NCI-H2171 treated with DMSO at 0.1 percent for 48 hours (cell line): Measurements from ENCODE around the gene CTNND2.

ENCODE experiments used
- DNase-seq: peaks from one replicate; lab custom pipeline; 2025; lab: John Stamatoyannopoulos, UW

CTNND2 gene

GRCh38 chr5:11251247-11251646, 653.0 kb downstream of the CTNND2 start:
- peak; percentile 30 for DNase-seq

GRCh38 chr5:11248966-11249365, 655.3 kb downstream of the CTNND2 start:
- no peak for DNase-seq

GRCh38 chr5:11247224-11247623, 657.0 kb downstream of the CTNND2 start:
- DNase-seq, result no peak

GRCh38 chr5:11240293-11241190, 663.7 kb downstream of the CTNND2 start:
- no peak for DNase-seq

- DNase-seq, result no peak
Observed at GRCh38 chr5:11239261-11240015, 664.8 kb downstream of the CTNND2 start.

GRCh38 chr5:11234501-11234911, 669.7 kb downstream of the CTNND2 start:
- DNase-seq, result no peak

- DNase-seq, result no peak
Observed at GRCh38 chr5:11230890-11231289, 673.4 kb downstream of the CTNND2 start.

- DNase-seq, result no peak
Observed at GRCh38 chr5:11227064-11227463, 677.2 kb downstream of the CTNND2 start.

GRCh38 chr5:11224436-11225187, 679.6 kb downstream of the CTNND2 start:
- no peak for DNase-seq

- DNase-seq, result no peak
Observed at GRCh38 chr5:11222169-11222568, 682.1 kb downstream of the CTNND2 start.

- no peak for DNase-seq
Observed at GRCh38 chr5:11214864-11215644, 689.2 kb downstream of the CTNND2 start.

- DNase-seq, result no peak
Observed at GRCh38 chr5:11212706-11213105, 691.5 kb downstream of the CTNND2 start.

- DNase-seq, result no peak
Observed at GRCh38 chr5:11197726-11198125, 706.5 kb downstream of the CTNND2 start.

GRCh38 chr5:11191673-11192072, 712.6 kb downstream of the CTNND2 start:
- DNase-seq, result no peak

GRCh38 chr5:11182441-11183080, 721.7 kb downstream of the CTNND2 start:
- peak; percentile 72 for DNase-seq

GRCh38 chr5:11181940-11182339, 722.3 kb downstream of the CTNND2 start:
- DNase-seq, result no peak

- DNase-seq, result no peak
Observed at GRCh38 chr5:11180890-11181289, 723.4 kb downstream of the CTNND2 start.

GRCh38 chr5:11177999-11178711, 726.1 kb downstream of the CTNND2 start:
- no peak for DNase-seq

GRCh38 chr5:11174591-11174990, 729.7 kb downstream of the CTNND2 start:
- no peak for DNase-seq

GRCh38 chr5:11172484-11172883, 731.8 kb downstream of the CTNND2 start:
- DNase-seq, result no peak
